ENCODE results near the gene MICB.

The MICB gene

GRCh38 chr6:31535538-31536324 lies 37.8 kb downstream of the MICB start:
- H3K9ac ChIP-seq (ENCODE audit: low read length) = peak overlapping the region; percentile 16
- H2BK12ac ChIP-seq (ENCODE audit: low read length in 2 of 2) = no peak overlapping the region
- no peak overlapping the region for H3K27ac ChIP-seq (ENCODE audit: low read length, poor library complexity, severe bottlenecking)
- H3K23ac ChIP-seq (ENCODE audit: low read length in 2 of 2) = no peak overlapping the region
- no peak overlapping the region for H4K8ac ChIP-seq (ENCODE audit: low read length)
- H3K27me3 ChIP-seq (ENCODE audit: control insufficient read depth in 1 of 2, insufficient read depth in 1 of 2, low read length in 2 of 2) = no peaks in the 10 kb centered on the region
- no peak overlapping the region for H3K4ac ChIP-seq (ENCODE audit: low read depth in 1 of 2, low read length in 2 of 2)
- DNase-seq = no peak
- no peak overlapping the region for H3K4me3 ChIP-seq (ENCODE audit: insufficient read depth in 1 of 2, low read depth in 1 of 2, low read length in 2 of 2)
- H2BK15ac ChIP-seq (ENCODE audit: low read depth, poor library complexity, severe bottlenecking) = no peak overlapping the region
- H3K36me3 ChIP-seq (ENCODE audit: control insufficient read depth in 1 of 2, insufficient read depth in 2 of 2, low read depth in 1 of 2, low read length in 2 of 2) = peaks cover 61 to 98% of the 10 kb centered on the region in 2 experiments
- no peaks in the 10 kb centered on the region for H3K9me3 ChIP-seq (ENCODE audit: control insufficient read depth, low read length)
- no peak overlapping the region for H2BK120ac ChIP-seq (ENCODE audit: low read depth, low read length)
- peaks cover 12% of the 10 kb centered on the region for H3K4me1 ChIP-seq (ENCODE audit: control insufficient read depth, insufficient read depth, low read depth, low read length)
- no peak overlapping the region for H2AFZ ChIP-seq (ENCODE audit: low read depth, low read length)
- no peak overlapping the region for H4K91ac ChIP-seq (ENCODE audit: low read length)
- H3K4me2 ChIP-seq (ENCODE audit: low read length, poor library complexity, severe bottlenecking) = no peak overlapping the region
- H2AK5ac ChIP-seq (ENCODE audit: low read length, severe bottlenecking) = no peak overlapping the region
- WGBS = no CpG with 5 or more reads among the region's 2 CpGs
- no peak overlapping the region for H2BK5ac ChIP-seq (ENCODE audit: low read depth, low read length, poor library complexity, severe bottlenecking)
- H3K14ac ChIP-seq (ENCODE audit: low read length in 2 of 2) = no peak overlapping the region
- H3K79me1 ChIP-seq (replicated peaks; ENCODE audit: low read length, poor library complexity, severe bottlenecking) = peaks cover 26% of the 10 kb centered on the region
- no peak overlapping the region for H3K18ac ChIP-seq (ENCODE audit: low read depth in 1 of 2, low read length in 2 of 2)

DNA sequence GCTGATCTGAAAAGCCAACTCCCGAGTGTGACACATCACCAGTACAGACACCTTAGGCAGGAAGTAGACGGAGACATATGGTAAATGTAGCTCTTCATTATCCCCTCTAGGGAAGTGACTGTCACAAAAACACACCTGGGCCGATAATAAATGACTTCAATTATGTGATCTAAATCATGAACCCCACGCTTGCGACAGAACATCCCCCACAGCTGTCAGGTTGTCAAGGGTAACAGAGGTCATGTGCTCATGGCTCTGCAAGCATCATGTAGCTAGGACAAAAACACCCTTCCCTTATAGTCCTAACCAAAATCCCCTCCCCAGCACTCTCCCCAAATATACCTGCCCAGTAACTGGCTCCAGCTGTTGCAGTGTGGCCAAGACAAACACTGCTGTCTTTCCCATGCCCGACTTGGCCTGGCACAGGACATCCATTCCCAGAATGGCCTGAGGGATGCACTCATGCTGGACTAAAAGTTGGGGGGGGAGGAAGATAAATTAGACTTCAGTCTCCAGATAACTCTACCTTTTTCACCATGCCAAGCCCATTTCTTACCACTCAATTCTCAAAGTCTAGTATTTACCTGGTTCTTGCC lies 41.0 kb downstream of the MICB start:
- H2AK5ac ChIP-seq (ENCODE audit: low read length, severe bottlenecking) = no peak overlapping the region
- no peak overlapping the region for H3K23ac ChIP-seq (ENCODE audit: low read length in 2 of 2)
- H2BK120ac ChIP-seq (ENCODE audit: low read depth, low read length) = no peak overlapping the region

DNA sequence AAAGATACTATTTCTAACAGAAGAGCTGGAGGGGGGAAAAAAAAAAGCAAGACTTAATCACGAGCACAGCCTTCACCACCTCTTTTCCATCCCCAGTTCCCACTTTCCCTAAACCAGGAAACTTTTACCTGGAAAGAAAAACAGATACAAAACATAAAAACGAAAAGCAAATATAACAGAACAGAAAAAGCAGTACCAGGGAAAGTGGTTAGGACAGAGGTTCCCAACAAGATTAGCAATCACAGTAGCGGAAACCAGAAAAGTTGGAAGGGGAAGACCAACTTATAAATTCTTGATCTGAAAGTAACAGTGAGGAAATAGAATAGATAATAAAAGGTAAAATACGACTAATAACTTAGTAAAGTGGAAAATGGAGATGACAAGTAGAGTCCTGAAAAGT lies 42.7 kb downstream of the MICB start:
- Histone ChIP-seq H3K27me3 (ENCODE audit: control insufficient read depth in 1 of 2, insufficient read depth in 1 of 2, low read length in 2 of 2) (no peaks in the 10 kb centered on the region), H3K9ac (ENCODE audit: low read length) (peak overlapping the region; percentile 98), H3K79me1 (replicated peaks; ENCODE audit: low read length, poor library complexity, severe bottlenecking) (peaks cover 16% of the 10 kb centered on the region), H2BK5ac (ENCODE audit: low read depth, low read length, poor library complexity, severe bottlenecking) (no peak overlapping the region), H4K91ac (ENCODE audit: low read length) (no peak overlapping the region), H3K4me3 (ENCODE audit: insufficient read depth in 1 of 2, low read depth in 1 of 2, low read length in 2 of 2) (peak overlapping the region in 1 of 2 experiments; percentile 95), H3K4me2 (ENCODE audit: low read length, poor library complexity, severe bottlenecking) (peak overlapping the region; percentile 78), H2BK15ac (ENCODE audit: low read depth, poor library complexity, severe bottlenecking) (no peak overlapping the region), H3K18ac (ENCODE audit: low read depth in 1 of 2, low read length in 2 of 2) (peak overlapping the region; percentile 28 to 37), H3K9me3 (ENCODE audit: control insufficient read depth, low read length) (no peaks in the 10 kb centered on the region), H3K4me1 (ENCODE audit: control insufficient read depth, insufficient read depth, low read depth, low read length) (peaks cover 19% of the 10 kb centered on the region), H3K36me3 (ENCODE audit: control insufficient read depth in 1 of 2, insufficient read depth in 2 of 2, low read depth in 1 of 2, low read length in 2 of 2) (peaks cover 24 to 54% of the 10 kb centered on the region in 2 experiments), H2BK12ac (ENCODE audit: low read length in 2 of 2) (no peak overlapping the region), H3K14ac (ENCODE audit: low read length in 2 of 2) (no peak overlapping the region), H2BK120ac (ENCODE audit: low read depth, low read length) (no peak overlapping the region), H3K4ac (ENCODE audit: low read depth in 1 of 2, low read length in 2 of 2) (peak overlapping the region in 1 of 2 experiments; percentile 98), H2AFZ (ENCODE audit: low read depth, low read length) (no peak overlapping the region), H3K27ac (ENCODE audit: low read length, poor library complexity, severe bottlenecking) (no peak overlapping the region), H3K23ac (ENCODE audit: low read length in 2 of 2) (no peak overlapping the region), H4K8ac (ENCODE audit: low read length) (no peak overlapping the region), H2AK5ac (ENCODE audit: low read length, severe bottlenecking) (no peak overlapping the region)
- 26% methylated on average over 2 of the region's 4 CpGs for WGBS
- DNase-seq = no peak

More for the DNA sequence above, 41.0 kb downstream of the MICB start:
- WGBS = 92% methylated on average over 6 of the region's 6 CpGs
- Histone ChIP-seq H3K27ac (ENCODE audit: low read length, poor library complexity, severe bottlenecking) (no peak overlapping the region), H3K4me1 (ENCODE audit: control insufficient read depth, insufficient read depth, low read depth, low read length) (peaks cover 17% of the 10 kb centered on the region), H3K4me2 (ENCODE audit: low read length, poor library complexity, severe bottlenecking) (peak overlapping the region; percentile 83), H2AFZ (ENCODE audit: low read depth, low read length) (no peak overlapping the region), H2BK15ac (ENCODE audit: low read depth, poor library complexity, severe bottlenecking) (no peak overlapping the region), H3K36me3 (ENCODE audit: control insufficient read depth in 1 of 2, insufficient read depth in 2 of 2, low read depth in 1 of 2, low read length in 2 of 2) (peaks cover 38 to 71% of the 10 kb centered on the region in 2 experiments), H3K9me3 (ENCODE audit: control insufficient read depth, low read length) (no peaks in the 10 kb centered on the region), H2BK12ac (ENCODE audit: low read length in 2 of 2) (no peak overlapping the region), H3K27me3 (ENCODE audit: control insufficient read depth in 1 of 2, insufficient read depth in 1 of 2, low read length in 2 of 2) (no peaks in the 10 kb centered on the region), H3K9ac (ENCODE audit: low read length) (peak overlapping the region; percentile 98), H3K4me3 (ENCODE audit: insufficient read depth in 1 of 2, low read depth in 1 of 2, low read length in 2 of 2) (peak overlapping the region in 1 of 2 experiments; percentile 95), H3K14ac (ENCODE audit: low read length in 2 of 2) (peak overlapping the region in 1 of 2 experiments; percentile 64), H3K79me1 (replicated peaks; ENCODE audit: low read length, poor library complexity, severe bottlenecking) (peaks cover 19% of the 10 kb centered on the region), H4K91ac (ENCODE audit: low read length) (no peak overlapping the region), H2BK5ac (ENCODE audit: low read depth, low read length, poor library complexity, severe bottlenecking) (no peak overlapping the region), H3K18ac (ENCODE audit: low read depth in 1 of 2, low read length in 2 of 2) (no peak overlapping the region), H3K4ac (ENCODE audit: low read depth in 1 of 2, low read length in 2 of 2) (no peak overlapping the region), H4K8ac (ENCODE audit: low read length) (no peak overlapping the region)
- no peak for DNase-seq

DNA sequence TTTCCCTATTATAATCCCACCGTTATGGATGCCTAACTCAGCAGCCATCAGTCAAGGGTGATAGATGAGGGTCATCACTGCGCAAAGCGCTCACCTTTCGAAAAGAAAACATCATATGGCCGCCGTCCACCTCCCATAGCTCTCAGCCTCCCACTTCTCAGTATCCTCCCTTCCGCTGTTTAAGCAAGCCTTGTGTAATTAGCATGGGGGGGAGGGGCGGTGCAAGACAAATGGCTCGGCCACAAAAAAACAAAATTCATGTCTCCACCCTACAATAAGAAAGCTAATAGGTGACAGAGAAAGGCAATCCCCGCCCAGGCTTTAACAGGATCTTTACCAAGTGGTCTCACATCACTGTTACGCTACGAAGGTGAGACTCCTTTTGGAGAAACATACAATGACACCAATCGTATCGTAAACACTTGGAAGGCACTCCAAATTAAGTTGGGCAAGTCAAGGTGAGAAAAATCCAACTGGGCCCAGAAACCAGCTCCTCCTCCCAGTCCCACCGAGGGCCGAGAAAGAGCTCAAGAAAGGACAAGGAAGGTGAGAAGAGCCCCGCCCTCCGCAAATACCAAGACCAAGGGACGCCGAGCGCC lies 43.2 kb downstream of the MICB start:
- H3K9me3 ChIP-seq (ENCODE audit: control insufficient read depth, low read length) = no peaks in the 10 kb centered on the region
- DNase-seq = peak; percentile 64
- H2AK5ac ChIP-seq (ENCODE audit: low read length, severe bottlenecking) = peak overlapping the region; percentile 54
- WGBS = under 1% methylated on average over 21 of the region's 21 CpGs
- H3K9ac ChIP-seq (ENCODE audit: low read length) = peak overlapping the region; percentile 98
- H3K4me2 ChIP-seq (ENCODE audit: low read length, poor library complexity, severe bottlenecking) = peak overlapping the region; percentile 78
- H4K91ac ChIP-seq (ENCODE audit: low read length) = peak overlapping the region; percentile 87
- H3K27ac ChIP-seq (ENCODE audit: low read length, poor library complexity, severe bottlenecking) = peak overlapping the region; percentile 96
- H3K14ac ChIP-seq (ENCODE audit: low read length in 2 of 2) = peak overlapping the region in 1 of 2 experiments; percentile 19
- peak overlapping the region; percentile 99 for H2BK5ac ChIP-seq (ENCODE audit: low read depth, low read length, poor library complexity, severe bottlenecking)
- H3K79me1 ChIP-seq (replicated peaks; ENCODE audit: low read length, poor library complexity, severe bottlenecking) = peaks cover 21% of the 10 kb centered on the region
- H3K4me1 ChIP-seq (ENCODE audit: control insufficient read depth, insufficient read depth, low read depth, low read length) = peaks cover 23% of the 10 kb centered on the region
- peak overlapping the region; percentile 37 for H2BK15ac ChIP-seq (ENCODE audit: low read depth, poor library complexity, severe bottlenecking)
- peak overlapping the region; percentile 69 to 98 for H3K4ac ChIP-seq (ENCODE audit: low read depth in 1 of 2, low read length in 2 of 2)
- peak overlapping the region; percentile 67 for H4K8ac ChIP-seq (ENCODE audit: low read length)
- H3K4me3 ChIP-seq (ENCODE audit: insufficient read depth in 1 of 2, low read depth in 1 of 2, low read length in 2 of 2) = peak overlapping the region; percentile 66 to 95
- H3K18ac ChIP-seq (ENCODE audit: low read depth in 1 of 2, low read length in 2 of 2) = peak overlapping the region; percentile 78 to 96
- no peak overlapping the region for H2AFZ ChIP-seq (ENCODE audit: low read depth, low read length)
- peak overlapping the region in 1 of 2 experiments; percentile 42 for H3K23ac ChIP-seq (ENCODE audit: low read length in 2 of 2)
- no peak overlapping the region for H2BK12ac ChIP-seq (ENCODE audit: low read length in 2 of 2)
- H3K27me3 ChIP-seq (ENCODE audit: control insufficient read depth in 1 of 2, insufficient read depth in 1 of 2, low read length in 2 of 2) = no peaks in the 10 kb centered on the region
- peaks cover 24 to 48% of the 10 kb centered on the region in 2 experiments for H3K36me3 ChIP-seq (ENCODE audit: control insufficient read depth in 1 of 2, insufficient read depth in 2 of 2, low read depth in 1 of 2, low read length in 2 of 2)
- peak overlapping the region; percentile 51 for H2BK120ac ChIP-seq (ENCODE audit: low read depth, low read length)

Data from mesenchymal stem cell (in vitro differentiated cells and primary cell).